Liver (tissue), 9 donors: Measurements from ENCODE around the gene IPO9. TPM values are rescaled to one million over a fixed set of nuclear protein-coding genes. Genes with fewer than 3 reads are reported as not detected.

ENCODE experiments used
- DNase-seq: peaks from one replicate; pipeline ENCODE4 v3.0.0-alpha.2; 2017; ENCODE audit warnings: low spot score
- H3K27ac ChIP-seq, 2 donors: one replicate each; pipeline ENCODE4 v1.7.0; 2013; ENCODE audit warnings: inconsistent platforms in 2 of 2, low read length in 2 of 2, control low read depth in 1 of 2, low read depth in 1 of 2, mild to moderate bottlenecking in 1 of 2
- H3K27me3 ChIP-seq, 4 donors: one replicate each; pipeline versions ENCODE4 v1.6.1 to v1.7.0; 2013; ENCODE audit warnings: low read length in 3 of 4, inconsistent platforms in 1 of 4, mild to moderate bottlenecking in 1 of 4, moderate library complexity in 1 of 4; ENCODE audit not compliant: control insufficient read depth in 4 of 4, insufficient read depth in 4 of 4
- H3K36me3 ChIP-seq, 4 donors: one replicate each; pipeline versions ENCODE4 v1.6.1 to v1.7.0; 2013; ENCODE audit warnings: low read length in 3 of 4, mild to moderate bottlenecking in 3 of 4, low read depth in 1 of 4, moderate library complexity in 1 of 4; ENCODE audit not compliant: control insufficient read depth in 4 of 4, insufficient read depth in 3 of 4
- H3K4me1 ChIP-seq, 4 donors: one replicate each; pipeline versions ENCODE4 v1.6.1 to v1.7.0; 2013; ENCODE audit warnings: low read length in 3 of 4, mild to moderate bottlenecking in 3 of 4, moderate library complexity in 1 of 4; ENCODE audit not compliant: control insufficient read depth in 4 of 4, insufficient read depth in 4 of 4
- H3K4me3 ChIP-seq, 3 donors: one replicate each; pipeline versions ENCODE4 v1.6.1 to v1.7.0; 2013; ENCODE audit warnings: low read length in 3 of 3, control low read depth in 1 of 3, low read depth in 1 of 3, mild to moderate bottlenecking in 1 of 3
- H3K9ac ChIP-seq, 2 donors: one replicate each; pipeline ENCODE4 v1.7.0; 2013; ENCODE audit warnings: low read length in 2 of 2, mild to moderate bottlenecking in 2 of 2, moderate library complexity in 2 of 2, control low read depth in 1 of 2, low read depth in 1 of 2
- H3K9me3 ChIP-seq, 4 donors: one replicate each; pipeline versions ENCODE4 v1.6.1 to v1.7.0; 2013; ENCODE audit warnings: low read length in 3 of 4; ENCODE audit not compliant: control insufficient read depth in 4 of 4
- ATF3 ChIP-seq: IDR thresholded peaks from 2 replicates; pipeline ENCODE4 v1.6.1; 2016; ENCODE audit warnings: antibody characterized with exemption
- CTCF ChIP-seq: fragments of 150-350 bp; IDR thresholded peaks from 2 replicates; pipeline ENCODE4 v1.5.1; 2017; ENCODE audit warnings: improper control_type of control experiment, low read depth, low read length; ENCODE audit not compliant: missing input control
- EGR1 ChIP-seq, 2 donors: IDR thresholded peaks; 2 replicates each; pipeline ENCODE4 v1.6.1; 2016 to 2018; ENCODE audit warnings: antibody characterized with exemption in 2 of 2, low read depth in 2 of 2
- FOXA1 ChIP-seq: IDR thresholded peaks from 2 replicates; pipeline ENCODE4 v1.6.1; 2016; ENCODE audit warnings: antibody characterized with exemption
- FOXA2 ChIP-seq: IDR thresholded peaks from 2 replicates; pipeline ENCODE4 v1.6.1; 2016; ENCODE audit warnings: antibody characterized with exemption
- GABPA ChIP-seq, 2 donors: IDR thresholded peaks in 1 of 2; conservative IDR thresholded peaks in 1 of 2; 2 replicates each; pipeline ENCODE4 v1.6.1; 2016; ENCODE audit warnings: antibody characterized with exemption in 2 of 2, mild to moderate bottlenecking in 1 of 2, moderate library complexity in 1 of 2
- HNF4A ChIP-seq, 2 donors: conservative IDR thresholded peaks; 2 replicates each; pipeline ENCODE4 v1.6.1; 2016; ENCODE audit warnings: antibody characterized with exemption in 2 of 2, mild to moderate bottlenecking in 2 of 2
- HNF4G ChIP-seq: IDR thresholded peaks from 2 replicates; pipeline ENCODE4 v1.6.1; 2016; ENCODE audit warnings: antibody characterized with exemption
- JUND ChIP-seq, 2 donors: IDR thresholded peaks; 2 replicates each; pipeline ENCODE4 v1.6.1; 2016; ENCODE audit warnings: antibody characterized with exemption in 2 of 2
- MAX ChIP-seq: IDR thresholded peaks from 2 replicates; pipeline ENCODE4 v1.6.1; 2016; ENCODE audit warnings: antibody characterized with exemption
- RAD21 ChIP-seq, 2 donors: IDR thresholded peaks; 2 replicates each; pipeline ENCODE4 v1.6.1; 2016; ENCODE audit warnings: antibody characterized with exemption in 2 of 2, mild to moderate bottlenecking in 2 of 2
- REST ChIP-seq: IDR thresholded peaks from 2 replicates; pipeline ENCODE4 v1.6.1; 2016; ENCODE audit warnings: antibody characterized with exemption, mild to moderate bottlenecking
- RXRA ChIP-seq, 2 donors: IDR thresholded peaks; 2 replicates each; pipeline ENCODE4 v1.6.1; 2017 to 2018; ENCODE audit warnings: antibody characterized with exemption in 2 of 2, mild to moderate bottlenecking in 1 of 2
- SP1 ChIP-seq: IDR thresholded peaks from 2 replicates; pipeline ENCODE4 v1.6.1; 2018; ENCODE audit warnings: antibody characterized with exemption, mild to moderate bottlenecking
- TAF1 ChIP-seq: conservative IDR thresholded peaks from 2 replicates; pipeline ENCODE4 v1.6.1; 2016; ENCODE audit warnings: antibody characterized with exemption, mild to moderate bottlenecking
- YY1 ChIP-seq: IDR thresholded peaks from 2 replicates; pipeline ENCODE4 v1.6.1; 2016; ENCODE audit warnings: antibody characterized with exemption, mild to moderate bottlenecking
- ZBTB33 ChIP-seq: IDR thresholded peaks from 2 replicates; pipeline ENCODE4 v1.6.1; 2016; ENCODE audit warnings: antibody characterized with exemption
- WGBS: extraction: QIAGEN DNeasy Blood & Tissue Kit; methylation state at CpG from one replicate; pipeline ENCODE4 v1.1.7; 2013; 5-methylcytosine and 5-hydroxymethylcytosine counted together
- polyA plus RNA-seq, 2 donors: library from polyadenylated mRNA; stranded (reverse) in 1 of 2; unstranded in 1 of 2; fragments of 200-250 nt in 1 of 2; fragments of >200 nt in 1 of 2; fragmentation: Nextera tagmentation in 1 of 2; extraction: Ambion mirVana in 1 of 2; gene quantifications; one replicate each; pipeline versions ENCODE4 v1.2.1 to v1.2.3, GENCODE V29; 2013 to 2015
- total RNA-seq, 2 donors: library from RNA; depleted of rRNA; stranded (reverse); fragments of >200 nt; gene quantifications; one replicate each; pipeline ENCODE4 v1.2.3, GENCODE V29; 2014
- donor health status: healthy.
- donor health status: healthy.
- donor health status: healthy.
- donor health status: healthy.
- donor health status: healthy.

Gene IPO9
- total and polyA plus RNA-seq, 4 donors = 6.6 to 22.1 (median 13.6) TPM

GRCh38 chr1:201914456-201915235, 85.7 kb downstream of the IPO9 start:
- H3K27me3 ChIP-seq = no peaks in the 10 kb centered on the region
- TF ChIP-seq GABPA (IDR thresholded peaks at IDR 0.05 in 1 of 2, conservative IDR thresholded peaks at IDR 0.05 in 1 of 2) (no peak), ZBTB33 (no peak), MAX (no peak), RAD21 (IDR thresholded peaks at IDR 0.05) (no peak), FOXA2 (no peak), REST (no peak), HNF4A (conservative IDR thresholded peaks at IDR 0.05) (no peak), SP1 (no peak), EGR1 (IDR thresholded peaks at IDR 0.05; ENCODE audit: low read depth in 2 of 2) (no peak), YY1 (no peak), JUND (IDR thresholded peaks at IDR 0.05) (no peak), TAF1 (no peak), ATF3 (no peak), HNF4G (no peak), CTCF (no peak), RXRA (IDR thresholded peaks at IDR 0.05) (no peak), FOXA1 (no peak)
- WGBS = 82% methylated on average over 14 of the region's 14 CpGs
- H3K4me3 ChIP-seq = no peak overlapping the region
- DNase-seq = no peak
- no peaks in the 10 kb centered on the region for H3K36me3 ChIP-seq
- no peak overlapping the region for H3K9ac ChIP-seq
- peaks cover 0 to 3% (median 0%) of the 10 kb centered on the region in 4 donors for H3K4me1 ChIP-seq
- no peak overlapping the region for H3K27ac ChIP-seq
- H3K9me3 ChIP-seq = no peaks in the 10 kb centered on the region
